GM21717 (cell line): Measurements from ENCODE around the gene HMOX2.

Experiments used
- ATAC-seq: cut with Tn5 transposase; IDR thresholded peaks from one replicate; pipeline ENCODE4 v1.9.1; 2021; ENCODE audit warnings: mild to moderate bottlenecking, moderate library complexity; ENCODE audit not compliant: unreplicated experiment

Gene HMOX2

GRCh38 chr16:4475880-4476788 lies at the start of gene HMOX2:
Gene HMOX2, plus strand, starts transcription at chr16:4476398. Its CDS starts 29,127 bp downstream, at chr16:4505525.
- ATAC-seq: peak; percentile 73

- ATAC-seq: no peak
Measured at GRCh38 chr16:4426722-4427372, 49.4 kb upstream of the HMOX2 start.

GRCh38 chr16:4428500-4428899 lies 47.7 kb upstream of the HMOX2 start:
- no peak for ATAC-seq

- ATAC-seq: no peak
Measured at GRCh38 chr16:4431023-4431422, 45.2 kb upstream of the HMOX2 start.

GRCh38 chr16:4433228-4433627 lies 43.0 kb upstream of the HMOX2 start:
- ATAC-seq: no peak

- no peak for ATAC-seq
Measured at GRCh38 chr16:4433914-4434787, 42.0 kb upstream of the HMOX2 start.

- ATAC-seq: no peak
Measured at GRCh38 chr16:4435337-4436067, 40.7 kb upstream of the HMOX2 start.

- ATAC-seq: no peak
Measured at GRCh38 chr16:4437366-4437765, 38.8 kb upstream of the HMOX2 start.

- no peak for ATAC-seq
Measured at GRCh38 chr16:4442371-4442770, 33.8 kb upstream of the HMOX2 start.

- ATAC-seq: no peak
Measured at GRCh38 chr16:4443271-4443670, 32.9 kb upstream of the HMOX2 start.

GRCh38 chr16:4443986-4444385 lies 32.2 kb upstream of the HMOX2 start:
- ATAC-seq: no peak

GRCh38 chr16:4450430-4450829 lies 25.8 kb upstream of the HMOX2 start:
- ATAC-seq: no peak

GRCh38 chr16:4450931-4451519 lies 25.2 kb upstream of the HMOX2 start:
- no peak for ATAC-seq

GRCh38 chr16:4452674-4453073 lies 23.5 kb upstream of the HMOX2 start:
- ATAC-seq: no peak

- ATAC-seq: no peak
Measured at GRCh38 chr16:4454623-4455022, 21.6 kb upstream of the HMOX2 start.

- ATAC-seq: no peak
Measured at GRCh38 chr16:4455081-4455480, 21.1 kb upstream of the HMOX2 start.

- ATAC-seq: no peak
Measured at GRCh38 chr16:4455951-4456350, 20.2 kb upstream of the HMOX2 start.

GRCh38 chr16:4460936-4461249 lies 15.3 kb upstream of the HMOX2 start:
- ATAC-seq: no peak

- ATAC-seq: no peak
Measured at GRCh38 chr16:4461250-4462085, 14.7 kb upstream of the HMOX2 start.
